DOHH2 (cell line): ENCODE measurements around the gene FRMPD4.
A peak's percentile ranks its signal among the peaks of the same experiment; 100 is the strongest.

Experiments used
- H3F3A ChIP-seq: fragments of 200-600 bp; sonication (generic), shearing (Covaris generic); 2 replicates; pipeline ENCODE4 v1.6.0; 2016; ENCODE audit warnings: antibody characterized with exemption, mild to moderate bottlenecking; ENCODE audit not compliant: control insufficient read depth, insufficient read depth
- H3K27ac ChIP-seq: fragments of 200-600 bp; sonication (generic); 2 replicates; pipeline ENCODE4 v1.5.1; 2014; ENCODE audit warnings: low read depth, mild to moderate bottlenecking, low read length, moderate library complexity
- H3K27me3 ChIP-seq: fragments of 200-600 bp; sonication (generic); 2 replicates; pipeline ENCODE4 v1.6.1; 2014; ENCODE audit warnings: mild to moderate bottlenecking, low read length, mixed read lengths; ENCODE audit not compliant: control insufficient read depth
- H3K36me3 ChIP-seq: fragments of 200-600 bp; sonication (generic); 2 replicates; pipeline ENCODE4 v1.6.1; 2014; ENCODE audit warnings: mild to moderate bottlenecking, low read length, moderate library complexity, mixed read lengths; ENCODE audit not compliant: control insufficient read depth
- H3K4me1 ChIP-seq: fragments of 200-600 bp; sonication (generic); 2 replicates; pipeline ENCODE4 v1.6.1; 2014; ENCODE audit warnings: mild to moderate bottlenecking, low read length, mixed read lengths; ENCODE audit not compliant: control insufficient read depth
- H3K4me2 ChIP-seq: fragments of 200-600 bp; sonication (generic); 2 replicates; pipeline ENCODE4 v1.6.0; 2014; ENCODE audit warnings: mild to moderate bottlenecking, low read length, moderate library complexity
- H3K4me3 ChIP-seq: fragments of 200-600 bp; sonication (generic); 2 replicates; pipeline ENCODE4 v1.5.1; 2014; ENCODE audit warnings: mild to moderate bottlenecking, low read length, mixed read lengths
- H3K79me2 ChIP-seq: fragments of 200-600 bp; sonication (generic); 2 replicates; pipeline ENCODE4 v1.6.1; 2014; ENCODE audit warnings: mild to moderate bottlenecking, low read length, mixed read lengths; ENCODE audit not compliant: control insufficient read depth
- H3K9me2 ChIP-seq: fragments of 200-600 bp; sonication (generic); replicated peaks from 2 replicates; pipeline ENCODE4 v1.6.1; 2014; ENCODE audit warnings: mild to moderate bottlenecking, low read length, mixed read lengths; ENCODE audit not compliant: control insufficient read depth
- H3K9me3 ChIP-seq: fragments of 200-600 bp; sonication (generic); 2 replicates; pipeline ENCODE4 v1.6.1; 2014; ENCODE audit warnings: antibody characterized with exemption, low read length, mixed read lengths; ENCODE audit not compliant: control insufficient read depth, insufficient read depth
- H4K20me1 ChIP-seq: fragments of 200-600 bp; sonication (generic); 2 replicates; pipeline ENCODE4 v1.6.0; 2014; ENCODE audit warnings: low read depth, mild to moderate bottlenecking, antibody characterized with exemption, low read length, moderate library complexity; ENCODE audit not compliant: control insufficient read depth, insufficient read depth
- EZH2phosphoT487 ChIP-seq: fragments of 200-600 bp; sonication (generic); IDR thresholded peaks from 2 replicates; pipeline ENCODE4 v1.6.1; 2017; ENCODE audit warnings: borderline replicate concordance, mild to moderate bottlenecking, antibody characterized with exemption, low read length, moderate library complexity, mixed read lengths
- TF ChIP-seq, protein P1 (sequence below): fragments of 200-600 bp; sonication (generic); IDR thresholded peaks from one replicate; pipeline ENCODE4 v1.5.1; 2014; ENCODE audit warnings: antibody characterized with exemption, mild to moderate bottlenecking, low read depth, low read length; ENCODE audit not compliant: poor library complexity, severe bottlenecking

FRMPD4 gene

DNA sequence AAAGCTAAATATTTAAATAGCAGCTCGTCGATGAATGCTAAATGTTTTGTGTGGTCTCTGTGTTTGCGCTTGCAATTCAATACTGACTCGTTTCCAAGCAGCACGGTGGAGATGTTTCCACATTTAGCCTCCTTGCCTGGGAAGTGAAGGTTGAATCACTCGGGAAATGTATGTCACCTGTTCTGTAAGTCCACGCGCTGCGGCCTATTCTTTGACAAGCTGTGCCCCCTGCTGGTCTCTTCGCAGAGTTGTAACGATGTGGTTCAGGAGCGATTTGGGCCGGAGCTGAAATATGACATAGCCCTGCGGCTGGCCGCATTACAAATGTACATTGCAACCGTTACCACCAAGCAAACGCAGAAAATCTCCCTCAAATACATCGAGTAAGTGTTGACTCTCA is 563.4 kb downstream of the FRMPD4 start:
- no peaks in the 10 kb centered on the region for H4K20me1 ChIP-seq
- no peaks in the 10 kb centered on the region for H3K27me3 ChIP-seq
- H3K4me2 ChIP-seq = no peak overlapping the region
- no peak for TF ChIP-seq EZH2phosphoT487
- TF ChIP-seq, protein P1, sequence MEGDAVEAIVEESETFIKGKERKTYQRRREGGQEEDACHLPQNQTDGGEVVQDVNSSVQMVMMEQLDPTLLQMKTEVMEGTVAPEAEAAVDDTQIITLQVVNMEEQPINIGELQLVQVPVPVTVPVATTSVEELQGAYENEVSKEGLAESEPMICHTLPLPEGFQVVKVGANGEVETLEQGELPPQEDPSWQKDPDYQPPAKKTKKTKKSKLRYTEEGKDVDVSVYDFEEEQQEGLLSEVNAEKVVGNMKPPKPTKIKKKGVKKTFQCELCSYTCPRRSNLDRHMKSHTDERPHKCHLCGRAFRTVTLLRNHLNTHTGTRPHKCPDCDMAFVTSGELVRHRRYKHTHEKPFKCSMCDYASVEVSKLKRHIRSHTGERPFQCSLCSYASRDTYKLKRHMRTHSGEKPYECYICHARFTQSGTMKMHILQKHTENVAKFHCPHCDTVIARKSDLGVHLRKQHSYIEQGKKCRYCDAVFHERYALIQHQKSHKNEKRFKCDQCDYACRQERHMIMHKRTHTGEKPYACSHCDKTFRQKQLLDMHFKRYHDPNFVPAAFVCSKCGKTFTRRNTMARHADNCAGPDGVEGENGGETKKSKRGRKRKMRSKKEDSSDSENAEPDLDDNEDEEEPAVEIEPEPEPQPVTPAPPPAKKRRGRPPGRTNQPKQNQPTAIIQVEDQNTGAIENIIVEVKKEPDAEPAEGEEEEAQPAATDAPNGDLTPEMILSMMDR = peak; percentile 64
- H3K9me3 ChIP-seq = no peaks in the 10 kb centered on the region
- H3K9me2 ChIP-seq = no peaks in the 10 kb centered on the region
- no peaks in the 10 kb centered on the region for H3F3A ChIP-seq
- H3K79me2 ChIP-seq = no peaks in the 10 kb centered on the region
- H3K4me3 ChIP-seq = no peak overlapping the region
- no peaks in the 10 kb centered on the region for H3K4me1 ChIP-seq
- H3K36me3 ChIP-seq = no peaks in the 10 kb centered on the region
- no peak overlapping the region for H3K27ac ChIP-seq

DNA sequence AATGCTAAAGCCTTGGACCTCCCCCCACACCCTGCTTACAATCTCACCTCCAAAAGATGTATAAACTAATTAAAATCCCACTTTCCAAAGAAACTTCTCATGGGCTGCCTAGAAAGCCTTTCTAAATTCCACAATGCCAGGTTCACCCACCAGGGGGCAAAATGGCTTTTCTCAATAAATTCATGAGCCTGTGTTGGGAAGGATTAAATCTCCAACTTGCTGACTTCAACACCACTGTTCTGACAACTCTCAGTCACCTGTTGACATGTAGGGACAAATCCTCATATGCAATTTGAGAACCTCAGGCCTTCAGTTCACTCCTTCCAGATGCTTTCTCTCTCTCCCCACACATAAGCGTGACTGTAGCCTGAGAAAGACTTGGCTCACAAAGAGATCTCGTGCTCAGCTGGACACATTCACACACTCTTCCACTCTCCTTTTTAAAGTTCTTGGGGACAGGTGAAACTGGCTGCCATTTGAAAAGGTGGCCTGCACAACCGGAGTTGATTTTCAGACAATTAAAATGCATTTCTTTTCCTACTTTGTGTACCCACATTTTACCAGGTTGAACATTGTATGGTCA is 564.3 kb downstream of the FRMPD4 start:
- Histone ChIP-seq H3K4me2 (no peak overlapping the region), H3K27ac (no peak overlapping the region), H3K79me2 (no peaks in the 10 kb centered on the region), H3F3A (no peaks in the 10 kb centered on the region), H3K4me1 (no peaks in the 10 kb centered on the region), H4K20me1 (no peaks in the 10 kb centered on the region), H3K4me3 (no peak overlapping the region), H3K36me3 (no peaks in the 10 kb centered on the region), H3K9me2 (no peaks in the 10 kb centered on the region), H3K27me3 (no peaks in the 10 kb centered on the region), H3K9me3 (no peaks in the 10 kb centered on the region)
- TF ChIP-seq, protein P1 = peak; percentile 49
- TF ChIP-seq EZH2phosphoT487 = no peak

DNA sequence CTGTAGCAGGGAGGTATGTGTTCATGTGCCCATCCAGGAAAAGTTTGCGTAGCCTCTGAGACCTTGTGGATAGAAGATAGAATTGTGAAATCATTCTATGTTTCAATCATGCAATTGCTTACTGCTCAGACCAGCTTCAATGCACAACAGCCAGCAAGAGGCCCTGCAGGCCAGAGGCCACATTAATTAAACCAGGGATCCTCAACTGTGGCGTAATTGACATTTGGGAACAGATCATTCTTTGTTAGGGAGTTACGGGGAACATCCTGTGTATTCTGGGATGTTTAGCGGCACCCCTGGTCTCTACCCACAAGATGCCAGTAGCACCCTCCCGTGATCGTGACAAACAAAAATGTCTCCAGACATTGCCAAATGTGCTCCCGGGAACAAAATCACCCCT is 566.4 kb downstream of the FRMPD4 start:
- Histone ChIP-seq H3F3A (no peaks in the 10 kb centered on the region), H3K79me2 (no peaks in the 10 kb centered on the region), H3K9me3 (no peaks in the 10 kb centered on the region), H3K4me1 (no peaks in the 10 kb centered on the region), H3K27ac (no peak overlapping the region), H3K4me3 (no peak overlapping the region), H3K36me3 (no peaks in the 10 kb centered on the region), H4K20me1 (no peaks in the 10 kb centered on the region), H3K9me2 (no peaks in the 10 kb centered on the region), H3K4me2 (no peak overlapping the region), H3K27me3 (no peaks in the 10 kb centered on the region)
- TF ChIP-seq EZH2phosphoT487 = no peak
- TF ChIP-seq, protein P1 = no peak
